ENCODE results near the gene RPA1.

GRCh38 chr17:1898872-1899271 lies 69.1 kb downstream of the RPA1 start:
- TF ChIP-seq POLR2A (IDR thresholded peaks at IDR 0.05) (no peak), EP300 (IDR thresholded peaks at IDR 0.05) (no peak), POLR2AphosphoS5 (IDR thresholded peaks at IDR 0.05) (no peak)
- TF ChIP-seq, protein P1, sequence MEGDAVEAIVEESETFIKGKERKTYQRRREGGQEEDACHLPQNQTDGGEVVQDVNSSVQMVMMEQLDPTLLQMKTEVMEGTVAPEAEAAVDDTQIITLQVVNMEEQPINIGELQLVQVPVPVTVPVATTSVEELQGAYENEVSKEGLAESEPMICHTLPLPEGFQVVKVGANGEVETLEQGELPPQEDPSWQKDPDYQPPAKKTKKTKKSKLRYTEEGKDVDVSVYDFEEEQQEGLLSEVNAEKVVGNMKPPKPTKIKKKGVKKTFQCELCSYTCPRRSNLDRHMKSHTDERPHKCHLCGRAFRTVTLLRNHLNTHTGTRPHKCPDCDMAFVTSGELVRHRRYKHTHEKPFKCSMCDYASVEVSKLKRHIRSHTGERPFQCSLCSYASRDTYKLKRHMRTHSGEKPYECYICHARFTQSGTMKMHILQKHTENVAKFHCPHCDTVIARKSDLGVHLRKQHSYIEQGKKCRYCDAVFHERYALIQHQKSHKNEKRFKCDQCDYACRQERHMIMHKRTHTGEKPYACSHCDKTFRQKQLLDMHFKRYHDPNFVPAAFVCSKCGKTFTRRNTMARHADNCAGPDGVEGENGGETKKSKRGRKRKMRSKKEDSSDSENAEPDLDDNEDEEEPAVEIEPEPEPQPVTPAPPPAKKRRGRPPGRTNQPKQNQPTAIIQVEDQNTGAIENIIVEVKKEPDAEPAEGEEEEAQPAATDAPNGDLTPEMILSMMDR (IDR thresholded peaks at IDR 0.05) = no peak
